Measurements from ENCODE around the gene TMEM184C. TPM values are rescaled to one million over a fixed set of nuclear protein-coding genes. Genes with fewer than 3 reads are reported as not detected.

Gene TMEM184C
- total RNA-seq, 1 donor from 2014 or later = 39.7 TPM

DNA sequence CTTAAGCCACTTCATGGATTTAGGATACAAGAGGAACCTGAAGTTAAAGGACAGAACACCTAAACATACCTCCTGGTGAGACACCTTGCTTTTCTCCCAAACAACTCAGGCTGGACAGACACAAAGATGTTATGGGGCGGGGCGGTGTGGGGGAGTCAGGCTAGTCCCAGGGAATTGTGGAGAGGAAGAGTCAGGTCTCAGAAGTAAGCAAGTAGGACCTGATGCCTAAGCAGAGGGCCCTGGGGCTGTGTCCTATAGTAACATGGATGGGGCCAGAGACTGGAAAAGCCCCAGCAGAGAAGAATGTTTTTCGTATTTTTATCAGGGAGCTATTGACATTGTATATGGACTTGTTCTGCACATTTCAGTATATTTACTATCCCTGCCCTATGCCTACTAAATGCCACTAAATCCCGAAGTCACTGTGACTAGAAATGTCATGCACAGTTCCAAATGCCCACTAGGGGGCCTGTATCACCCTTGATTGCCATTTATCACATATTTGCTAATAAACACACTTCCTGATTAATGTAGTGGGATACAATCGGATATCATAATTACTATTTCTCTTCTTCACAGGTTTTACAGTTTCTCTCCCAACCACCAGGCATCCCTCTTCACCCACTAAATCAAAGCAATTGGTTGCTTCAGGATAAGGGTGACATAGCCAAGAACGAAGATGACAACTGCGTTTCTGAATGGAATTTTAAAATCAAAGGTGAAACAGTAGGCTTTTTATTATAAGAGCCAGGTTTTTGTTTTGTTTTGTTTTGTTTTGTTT is 90.9 kb downstream of the TMEM184C start:
- H3K4me3 Mint-ChIP-seq (ENCODE audit: unreplicated experiment) = no peak overlapping the region
- TF ChIP-seq, protein P1, sequence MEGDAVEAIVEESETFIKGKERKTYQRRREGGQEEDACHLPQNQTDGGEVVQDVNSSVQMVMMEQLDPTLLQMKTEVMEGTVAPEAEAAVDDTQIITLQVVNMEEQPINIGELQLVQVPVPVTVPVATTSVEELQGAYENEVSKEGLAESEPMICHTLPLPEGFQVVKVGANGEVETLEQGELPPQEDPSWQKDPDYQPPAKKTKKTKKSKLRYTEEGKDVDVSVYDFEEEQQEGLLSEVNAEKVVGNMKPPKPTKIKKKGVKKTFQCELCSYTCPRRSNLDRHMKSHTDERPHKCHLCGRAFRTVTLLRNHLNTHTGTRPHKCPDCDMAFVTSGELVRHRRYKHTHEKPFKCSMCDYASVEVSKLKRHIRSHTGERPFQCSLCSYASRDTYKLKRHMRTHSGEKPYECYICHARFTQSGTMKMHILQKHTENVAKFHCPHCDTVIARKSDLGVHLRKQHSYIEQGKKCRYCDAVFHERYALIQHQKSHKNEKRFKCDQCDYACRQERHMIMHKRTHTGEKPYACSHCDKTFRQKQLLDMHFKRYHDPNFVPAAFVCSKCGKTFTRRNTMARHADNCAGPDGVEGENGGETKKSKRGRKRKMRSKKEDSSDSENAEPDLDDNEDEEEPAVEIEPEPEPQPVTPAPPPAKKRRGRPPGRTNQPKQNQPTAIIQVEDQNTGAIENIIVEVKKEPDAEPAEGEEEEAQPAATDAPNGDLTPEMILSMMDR (IDR thresholded peaks at IDR 0.05) = peak; percentile 93
- H3K27me3 Mint-ChIP-seq (ENCODE audit: unreplicated experiment) = no peaks in the 10 kb centered on the region
- no peak for DNase-seq (ENCODE audit: extremely low spot score, unreplicated experiment)
- no peaks in the 10 kb centered on the region for H3K36me3 Mint-ChIP-seq (ENCODE audit: unreplicated experiment)
- peaks cover 11% of the 10 kb centered on the region for H3K4me1 Mint-ChIP-seq (ENCODE audit: unreplicated experiment)
- H3K27ac Mint-ChIP-seq (ENCODE audit: unreplicated experiment) = no peak overlapping the region
- no peaks in the 10 kb centered on the region for H3K9me3 Mint-ChIP-seq (ENCODE audit: unreplicated experiment)

GRCh38 chr4:147709999-147710398 is 92.8 kb downstream of the TMEM184C start:
- Mint-ChIP-seq H3K36me3 (ENCODE audit: unreplicated experiment) (no peaks in the 10 kb centered on the region), H3K27ac (ENCODE audit: unreplicated experiment) (no peak overlapping the region), H3K9me3 (ENCODE audit: unreplicated experiment) (no peaks in the 10 kb centered on the region), H3K4me1 (ENCODE audit: unreplicated experiment) (peaks cover 16% of the 10 kb centered on the region), H3K4me3 (ENCODE audit: unreplicated experiment) (no peak overlapping the region), H3K27me3 (ENCODE audit: unreplicated experiment) (no peaks in the 10 kb centered on the region)
- TF ChIP-seq, protein P1 (IDR thresholded peaks at IDR 0.05) = no peak
- DNase-seq (ENCODE audit: extremely low spot score, unreplicated experiment) = no peak

DNA sequence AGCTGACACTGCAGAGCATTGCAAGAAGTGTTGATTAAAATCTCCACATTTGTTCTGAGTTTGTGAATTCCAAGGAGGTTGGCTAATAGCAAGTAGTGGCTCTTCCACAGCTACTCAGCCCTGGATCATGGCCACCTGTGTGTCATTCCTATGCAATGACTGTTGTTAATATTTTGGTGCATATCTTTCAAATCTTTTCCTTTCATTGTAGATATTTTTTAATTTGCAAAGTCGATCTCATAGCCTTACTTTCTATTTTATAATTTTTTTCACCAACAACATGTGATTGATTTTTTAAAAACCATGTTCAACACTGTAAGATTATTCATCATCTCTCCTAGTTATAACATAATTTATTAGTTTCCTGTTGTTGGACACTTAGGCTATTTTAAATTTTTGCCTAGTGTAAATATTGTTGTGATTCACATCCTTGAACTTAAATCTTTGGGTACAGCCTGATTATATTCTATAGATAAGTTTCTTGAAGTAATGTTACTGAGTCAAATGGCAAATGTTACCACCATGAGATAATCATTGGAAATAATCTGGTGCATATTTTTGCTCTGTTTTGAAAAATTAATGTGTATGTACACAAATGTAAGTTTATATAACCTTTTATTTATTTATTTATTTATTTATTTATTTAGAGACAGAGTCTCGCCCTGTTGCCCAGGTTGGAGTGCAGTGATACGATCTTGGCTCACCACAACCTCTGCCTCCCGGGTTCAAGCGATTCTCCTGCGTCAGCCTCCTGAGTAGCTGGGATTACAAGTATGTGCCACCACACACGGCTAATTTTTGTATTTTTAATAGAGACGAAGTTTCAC is 97.6 kb downstream of the TMEM184C start:
- TF ChIP-seq, protein P1 (IDR thresholded peaks at IDR 0.05) = no peak
- no peak for DNase-seq (ENCODE audit: extremely low spot score, unreplicated experiment)
- Mint-ChIP-seq H3K27ac (ENCODE audit: unreplicated experiment) (no peak overlapping the region), H3K27me3 (ENCODE audit: unreplicated experiment) (no peaks in the 10 kb centered on the region), H3K9me3 (ENCODE audit: unreplicated experiment) (no peaks in the 10 kb centered on the region), H3K36me3 (ENCODE audit: unreplicated experiment) (no peaks in the 10 kb centered on the region), H3K4me1 (ENCODE audit: unreplicated experiment) (peaks cover 14% of the 10 kb centered on the region), H3K4me3 (ENCODE audit: unreplicated experiment) (no peak overlapping the region)

DNA sequence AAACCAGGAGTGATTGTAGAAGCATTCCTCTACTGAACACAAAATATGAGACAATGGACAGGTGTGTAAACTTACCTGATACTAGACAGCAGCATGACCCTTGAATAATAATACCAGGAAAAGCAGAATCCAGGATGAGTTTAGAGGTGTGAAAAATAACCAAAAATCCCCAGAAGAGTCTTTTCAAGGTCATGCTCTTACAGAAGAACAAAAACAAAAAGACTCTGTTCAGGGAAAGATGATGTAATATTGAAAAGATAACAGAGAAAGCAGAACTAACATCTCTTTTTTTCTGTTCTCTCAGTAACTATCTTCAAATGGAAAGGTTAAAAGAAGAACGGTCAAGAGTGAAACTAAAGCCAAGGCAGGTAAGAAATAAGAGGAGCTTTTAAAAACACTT is 100.7 kb downstream of the TMEM184C start:
- H3K27ac Mint-ChIP-seq (ENCODE audit: unreplicated experiment) = no peak overlapping the region
- H3K27me3 Mint-ChIP-seq (ENCODE audit: unreplicated experiment) = no peaks in the 10 kb centered on the region
- TF ChIP-seq, protein P1 (IDR thresholded peaks at IDR 0.05) = no peak

More for the DNA sequence above, 100.7 kb downstream of the TMEM184C start:
- H3K4me1 Mint-ChIP-seq (ENCODE audit: unreplicated experiment) = peaks cover 14% of the 10 kb centered on the region
- H3K9me3 Mint-ChIP-seq (ENCODE audit: unreplicated experiment) = no peaks in the 10 kb centered on the region
- no peaks in the 10 kb centered on the region for H3K36me3 Mint-ChIP-seq (ENCODE audit: unreplicated experiment)
- no peak overlapping the region for H3K4me3 Mint-ChIP-seq (ENCODE audit: unreplicated experiment)
- no peak for DNase-seq (ENCODE audit: extremely low spot score, unreplicated experiment)

Other genes with a start within 250 kb of the TMEM184C start
- 181 and 195 TPM in 2 replicates for gene EDNRA, start 136.3 kb upstream of the TMEM184C start, total RNA-seq
- gene PRMT9, start 66.8 kb downstream of the TMEM184C start, total RNA-seq = 9.5 and 9.6 TPM in 2 replicates
- gene ARHGAP10, start 114.7 kb downstream of the TMEM184C start, total RNA-seq = 121 and 126 TPM in 2 replicates